Measurements from ENCODE around the gene PRKAG2.

Gene PRKAG2

GRCh38 chr7:151809146-151809863, 67.6 kb downstream of the PRKAG2 start:
- no peak for TF ChIP-seq CTCF (IDR thresholded peaks at IDR 0.05; ENCODE audit: insufficient read depth, missing control alignments)
- FAIRE-seq (no peak), DNase-seq (ENCODE audit: insufficient read length, low spot score) (no peak)

- no peak for TF ChIP-seq CTCF (IDR thresholded peaks at IDR 0.05; ENCODE audit: insufficient read depth, missing control alignments)
- no peak for FAIRE-seq
- no peak for DNase-seq (ENCODE audit: insufficient read length, low spot score)
These were observed 68.3 kb downstream of the PRKAG2 start for GRCh38 chr7:151808400-151809145.

- no peak for FAIRE-seq
- DNase-seq (ENCODE audit: insufficient read length, low spot score): no peak
- TF ChIP-seq CTCF (IDR thresholded peaks at IDR 0.05; ENCODE audit: insufficient read depth, missing control alignments): no peak
These were observed 69.1 kb downstream of the PRKAG2 start for GRCh38 chr7:151807846-151808245.

- FAIRE-seq: no peak
These were observed 69.8 kb downstream of the PRKAG2 start for GRCh38 chr7:151806952-151807775.

GRCh38 chr7:151806204-151806603, 70.7 kb downstream of the PRKAG2 start:
- no peak for DNase-seq (ENCODE audit: insufficient read length, low spot score)
- TF ChIP-seq CTCF (IDR thresholded peaks at IDR 0.05; ENCODE audit: insufficient read depth, missing control alignments): no peak
- no peak for FAIRE-seq

More at GRCh38 chr7:151806952-151807775, 69.8 kb downstream of the PRKAG2 start:
- no peak for TF ChIP-seq CTCF (IDR thresholded peaks at IDR 0.05; ENCODE audit: insufficient read depth, missing control alignments)
- DNase-seq (ENCODE audit: insufficient read length, low spot score): no peak

- FAIRE-seq (no peak), DNase-seq (ENCODE audit: insufficient read length, low spot score) (no peak)
- no peak for TF ChIP-seq CTCF (IDR thresholded peaks at IDR 0.05; ENCODE audit: insufficient read depth, missing control alignments)
These were observed 71.7 kb downstream of the PRKAG2 start for GRCh38 chr7:151805191-151805590.

Data from D721Med (cell line).